ENCODE results near the gene B3GNT5. TPM values are rescaled to one million over a fixed set of nuclear protein-coding genes. Genes with fewer than 3 reads are reported as not detected.

Gene B3GNT5
- total RNA-seq, 1 experiment from 2014 or later = 22.8 TPM

- ATAC-seq = no peak
- in situ Hi-C loops (cut with HindIII; ENCODE audit: low pct_unique_long_range_greater_than_20kb, low sequenced_read_pairs) = no loop called here
- DNase-seq (ENCODE audit: low read depth, low spot score) = no peak
- CTCF ChIA-PET = no interaction called here
- POLR2A ChIA-PET = interaction anchor here (0.5 to 1.1 kb wide), 2 partner anchors 10 to 49 kb away, joined by 4 to 5 read pairs; no protein-coding TSS in a partner anchor
- intact Hi-C loops (cut with micrococcal nuclease; ENCODE audit: unreplicated experiment) = no loop called here
- H3K27ac ChIP-seq (ENCODE audit: low read length) = 0 out of 2 replicates have a peak overlapping the region, but pooled peaks have one; percentile 7
- no peaks in the 10 kb centered on the region for H3K36me3 ChIP-seq (ENCODE audit: control insufficient read depth, insufficient read depth, low read length)
- peak overlapping the region in 1 of 2 experiments; percentile 41; a peak in 1 of 4 replicates for H3K4me3 ChIP-seq (ENCODE audit: low read depth in 2 of 2, low read length in 2 of 2)
- TF ChIP-seq REST (IDR thresholded peaks at IDR 0.05; ENCODE audit: insufficient read depth in 1 of 2, low read depth in 2 of 2, low read length in 1 of 2) (no peak), TCF7L2 (IDR thresholded peaks at IDR 0.05; ENCODE audit: low read depth, low read length) (no peak), POLR2AphosphoS5 (IDR thresholded peaks at IDR 0.05; ENCODE audit: low read depth, low read length) (no peak), CTCF (IDR thresholded peaks at IDR 0.05) (no peak), SIN3A (IDR thresholded peaks at IDR 0.05; ENCODE audit: borderline replicate concordance, insufficient read depth, low read depth, low read length) (no peak)
- no peaks in the 10 kb centered on the region for H3K9me3 ChIP-seq (ENCODE audit: control insufficient read depth, insufficient read depth, low read depth, low read length)
- H3K27me3 ChIP-seq (ENCODE audit: control insufficient read depth, insufficient read depth, low read length) = no peaks in the 10 kb centered on the region
- peaks cover 38% of the 10 kb centered on the region for H3K4me1 ChIP-seq (ENCODE audit: control insufficient read depth, insufficient read depth, low read length)
- BruUV-seq (replicated peaks) = no TSS peak
These were observed 13.4 kb downstream of the B3GNT5 start for GRCh38 chr3:183266454-183266853.

- H3K27me3 ChIP-seq (ENCODE audit: control insufficient read depth, insufficient read depth, low read length) = no peaks in the 10 kb centered on the region
- DNase-seq (ENCODE audit: low read depth, low spot score) (no peak), ATAC-seq (no peak)
- POLR2A ChIA-PET = no interaction called here
- no TSS peak for BruUV-seq (replicated peaks)
- H3K36me3 ChIP-seq (ENCODE audit: control insufficient read depth, insufficient read depth, low read length) = no peaks in the 10 kb centered on the region
- no peak overlapping the region for H3K27ac ChIP-seq (ENCODE audit: low read length)
- in situ Hi-C loops (cut with HindIII; ENCODE audit: low pct_unique_long_range_greater_than_20kb, low sequenced_read_pairs) = no loop called here
- intact Hi-C loops (cut with micrococcal nuclease; ENCODE audit: unreplicated experiment) = no loop called here
- peaks cover 38% of the 10 kb centered on the region for H3K4me1 ChIP-seq (ENCODE audit: control insufficient read depth, insufficient read depth, low read length)
- CTCF ChIA-PET = no interaction called here
- H3K9me3 ChIP-seq (ENCODE audit: control insufficient read depth, insufficient read depth, low read depth, low read length) = no peaks in the 10 kb centered on the region
- TF ChIP-seq CTCF (IDR thresholded peaks at IDR 0.05) (no peak), SIN3A (IDR thresholded peaks at IDR 0.05; ENCODE audit: borderline replicate concordance, insufficient read depth, low read depth, low read length) (no peak), REST (IDR thresholded peaks at IDR 0.05; ENCODE audit: insufficient read depth in 1 of 2, low read depth in 2 of 2, low read length in 1 of 2) (no peak), TCF7L2 (IDR thresholded peaks at IDR 0.05; ENCODE audit: low read depth, low read length) (no peak), POLR2AphosphoS5 (IDR thresholded peaks at IDR 0.05; ENCODE audit: low read depth, low read length) (no peak)
- H3K4me3 ChIP-seq (ENCODE audit: low read depth in 2 of 2, low read length in 2 of 2) = no peak overlapping the region
These were observed 14.1 kb downstream of the B3GNT5 start for GRCh38 chr3:183267140-183267539.

Measured in Panc1 (cell line).